ENCODE results near the gene DNAL4.

DNAL4 gene

GRCh38 chr22:38784035-38784434 lies 9.9 kb downstream of the DNAL4 start:
- no peak overlapping the region for H3K27ac Mint-ChIP-seq
- H3K9me3 Mint-ChIP-seq (ENCODE audit: low read depth): no peaks in the 10 kb centered on the region
- peaks cover 7% of the 10 kb centered on the region for H3K36me3 Mint-ChIP-seq
- H3K4me3 Mint-ChIP-seq: no peak overlapping the region
- no peaks in the 10 kb centered on the region for H3K27me3 Mint-ChIP-seq
- H3K4me1 Mint-ChIP-seq (ENCODE audit: low read depth): peaks cover 8% of the 10 kb centered on the region

- H3K36me3 Mint-ChIP-seq: peaks cover 10% of the 10 kb centered on the region
- H3K4me3 Mint-ChIP-seq: no peak overlapping the region
- no peaks in the 10 kb centered on the region for H3K9me3 Mint-ChIP-seq (ENCODE audit: low read depth)
- no peak overlapping the region for H3K27ac Mint-ChIP-seq
- H3K27me3 Mint-ChIP-seq: no peaks in the 10 kb centered on the region
- peaks cover 8% of the 10 kb centered on the region for H3K4me1 Mint-ChIP-seq (ENCODE audit: low read depth)
These were observed 10.8 kb downstream of the DNAL4 start for GRCh38 chr22:38783095-38783615.

GRCh38 chr22:38782402-38783094 lies 11.4 kb downstream of the DNAL4 start:
- H3K4me1 Mint-ChIP-seq (ENCODE audit: low read depth): peaks cover 8% of the 10 kb centered on the region
- no peak overlapping the region for H3K4me3 Mint-ChIP-seq
- H3K27me3 Mint-ChIP-seq: no peaks in the 10 kb centered on the region
- H3K9me3 Mint-ChIP-seq (ENCODE audit: low read depth): no peaks in the 10 kb centered on the region
- H3K36me3 Mint-ChIP-seq: peaks cover 10% of the 10 kb centered on the region
- H3K27ac Mint-ChIP-seq: no peak overlapping the region

- peaks cover 8% of the 10 kb centered on the region for H3K4me1 Mint-ChIP-seq (ENCODE audit: low read depth)
- H3K27ac Mint-ChIP-seq: no peak overlapping the region
- H3K9me3 Mint-ChIP-seq (ENCODE audit: low read depth): no peaks in the 10 kb centered on the region
- peaks cover 10% of the 10 kb centered on the region for H3K36me3 Mint-ChIP-seq
- H3K27me3 Mint-ChIP-seq: no peaks in the 10 kb centered on the region
- H3K4me3 Mint-ChIP-seq: no peak overlapping the region
These were observed 12.9 kb downstream of the DNAL4 start for GRCh38 chr22:38781033-38781432.

GRCh38 chr22:38777087-38777671 lies 16.8 kb downstream of the DNAL4 start:
- no peak overlapping the region for H3K4me3 Mint-ChIP-seq
- H3K27me3 Mint-ChIP-seq: no peaks in the 10 kb centered on the region
- H3K9me3 Mint-ChIP-seq (ENCODE audit: low read depth): no peaks in the 10 kb centered on the region
- H3K4me1 Mint-ChIP-seq (ENCODE audit: low read depth): peaks cover 5% of the 10 kb centered on the region
- H3K36me3 Mint-ChIP-seq: peaks cover 9% of the 10 kb centered on the region
- H3K27ac Mint-ChIP-seq: no peak overlapping the region

GRCh38 chr22:38776086-38776485 lies 17.9 kb downstream of the DNAL4 start:
- Mint-ChIP-seq H3K4me3 (no peak overlapping the region), H3K27ac (no peak overlapping the region), H3K27me3 (no peaks in the 10 kb centered on the region), H3K36me3 (peaks cover 3% of the 10 kb centered on the region), H3K9me3 (ENCODE audit: low read depth) (no peaks in the 10 kb centered on the region), H3K4me1 (ENCODE audit: low read depth) (peaks cover 4% of the 10 kb centered on the region)

- Mint-ChIP-seq H3K4me1 (ENCODE audit: low read depth) (peaks cover 4% of the 10 kb centered on the region), H3K27me3 (no peaks in the 10 kb centered on the region), H3K27ac (peak overlapping the region; percentile 16), H3K36me3 (peaks cover 3% of the 10 kb centered on the region), H3K4me3 (no peak overlapping the region), H3K9me3 (ENCODE audit: low read depth) (no peaks in the 10 kb centered on the region)
These were observed 18.3 kb downstream of the DNAL4 start for GRCh38 chr22:38775656-38776055.

- H3K27ac Mint-ChIP-seq: no peak overlapping the region
- H3K36me3 Mint-ChIP-seq: peaks cover 3% of the 10 kb centered on the region
- H3K4me1 Mint-ChIP-seq (ENCODE audit: low read depth): peaks cover 4% of the 10 kb centered on the region
- H3K9me3 Mint-ChIP-seq (ENCODE audit: low read depth): no peaks in the 10 kb centered on the region
- H3K4me3 Mint-ChIP-seq: no peak overlapping the region
- H3K27me3 Mint-ChIP-seq: no peaks in the 10 kb centered on the region
These were observed 19.3 kb downstream of the DNAL4 start for GRCh38 chr22:38774496-38775166.

- Mint-ChIP-seq H3K4me1 (ENCODE audit: low read depth) (peaks cover 7% of the 10 kb centered on the region), H3K27me3 (no peaks in the 10 kb centered on the region), H3K4me3 (no peak overlapping the region), H3K36me3 (peaks cover 3% of the 10 kb centered on the region), H3K9me3 (ENCODE audit: low read depth) (no peaks in the 10 kb centered on the region), H3K27ac (no peak overlapping the region)
These were observed 20.5 kb downstream of the DNAL4 start for GRCh38 chr22:38773363-38773946.

- Mint-ChIP-seq H3K4me1 (ENCODE audit: low read depth) (peaks cover 7% of the 10 kb centered on the region), H3K4me3 (no peak overlapping the region), H3K9me3 (ENCODE audit: low read depth) (no peaks in the 10 kb centered on the region), H3K27me3 (no peaks in the 10 kb centered on the region), H3K27ac (no peak overlapping the region), H3K36me3 (no peaks in the 10 kb centered on the region)
These were observed 21.4 kb downstream of the DNAL4 start for GRCh38 chr22:38772623-38772873.

- no peak overlapping the region for H3K4me3 Mint-ChIP-seq
- no peak overlapping the region for H3K27ac Mint-ChIP-seq
- no peaks in the 10 kb centered on the region for H3K9me3 Mint-ChIP-seq (ENCODE audit: low read depth)
- H3K4me1 Mint-ChIP-seq (ENCODE audit: low read depth): peaks cover 8% of the 10 kb centered on the region
- H3K36me3 Mint-ChIP-seq: no peaks in the 10 kb centered on the region
- no peaks in the 10 kb centered on the region for H3K27me3 Mint-ChIP-seq
These were observed 23.5 kb downstream of the DNAL4 start for GRCh38 chr22:38770257-38770949.

- no peak overlapping the region for H3K27ac Mint-ChIP-seq
- H3K4me3 Mint-ChIP-seq: no peak overlapping the region
- peaks cover 6% of the 10 kb centered on the region for H3K4me1 Mint-ChIP-seq (ENCODE audit: low read depth)
These were observed 25.9 kb downstream of the DNAL4 start for GRCh38 chr22:38768036-38768435.

GRCh38 chr22:38767313-38767712 lies 26.6 kb downstream of the DNAL4 start:
- Mint-ChIP-seq H3K27me3 (no peaks in the 10 kb centered on the region), H3K4me3 (no peak overlapping the region), H3K9me3 (ENCODE audit: low read depth) (no peaks in the 10 kb centered on the region), H3K4me1 (ENCODE audit: low read depth) (peaks cover 6% of the 10 kb centered on the region), H3K36me3 (no peaks in the 10 kb centered on the region), H3K27ac (no peak overlapping the region)

More at GRCh38 chr22:38768036-38768435, 25.9 kb downstream of the DNAL4 start:
- Mint-ChIP-seq H3K36me3 (no peaks in the 10 kb centered on the region), H3K9me3 (ENCODE audit: low read depth) (no peaks in the 10 kb centered on the region), H3K27me3 (no peaks in the 10 kb centered on the region)

GRCh38 chr22:38766076-38766777 lies 27.7 kb downstream of the DNAL4 start:
- Mint-ChIP-seq H3K36me3 (no peaks in the 10 kb centered on the region), H3K27ac (no peak overlapping the region), H3K4me1 (ENCODE audit: low read depth) (peaks cover 6% of the 10 kb centered on the region), H3K27me3 (no peaks in the 10 kb centered on the region), H3K9me3 (ENCODE audit: low read depth) (no peaks in the 10 kb centered on the region), H3K4me3 (no peak overlapping the region)

Measured in activated naive CD8-positive, alpha-beta T cell (primary cell).